ACHN (cell line): ENCODE results near the gene HPSE2.

Experiments
- DNase-seq: peaks from one replicate; pipeline ENCODE4 v3.0.0-alpha.2; 2015
- in situ Hi-C: cut with HindIII; loops from 2 replicates; pipeline ENCODE4 v1.10.0; 2017; ENCODE audit warnings: low sequenced_read_pairs, low pct_ligation_motif_present, low pct_unique_long_range_greater_than_20kb

Gene HPSE2

GRCh38 chr10:98470850-98471249 lies 764.8 kb downstream of the HPSE2 start:
- in situ Hi-C loops: no loop called here
- no peak for DNase-seq

- in situ Hi-C loops: no loop called here
- DNase-seq: no peak
These were observed 766.4 kb downstream of the HPSE2 start for GRCh38 chr10:98469001-98469931.

- in situ Hi-C loops: no loop called here
- DNase-seq: peak; percentile 89
These were observed 767.9 kb downstream of the HPSE2 start for GRCh38 chr10:98467506-98468318.

- in situ Hi-C loops: no loop called here
- no peak for DNase-seq
These were observed 768.7 kb downstream of the HPSE2 start for GRCh38 chr10:98466861-98467505.

GRCh38 chr10:98465866-98466265 lies 769.8 kb downstream of the HPSE2 start:
- no peak for DNase-seq
- in situ Hi-C loops: no loop called here

- in situ Hi-C loops: no loop called here
- DNase-seq: no peak
These were observed 771.5 kb downstream of the HPSE2 start for GRCh38 chr10:98463976-98464754.

GRCh38 chr10:98463016-98463415 lies 772.6 kb downstream of the HPSE2 start:
- in situ Hi-C loops: no loop called here
- DNase-seq: no peak

- in situ Hi-C loops: no loop called here
- no peak for DNase-seq
These were observed 774.2 kb downstream of the HPSE2 start for GRCh38 chr10:98461500-98461842.

GRCh38 chr10:98460837-98461499 lies 774.7 kb downstream of the HPSE2 start:
- peak; percentile 93 for DNase-seq
- in situ Hi-C loops: no loop called here

GRCh38 chr10:98458809-98459784 lies 776.6 kb downstream of the HPSE2 start:
- in situ Hi-C loops: no loop called here

GRCh38 chr10:98457721-98458120 lies 777.9 kb downstream of the HPSE2 start:
- DNase-seq: no peak
- in situ Hi-C loops: no loop called here

More at GRCh38 chr10:98458809-98459784, 776.6 kb downstream of the HPSE2 start:
- DNase-seq: no peak

- in situ Hi-C loops: no loop called here
- no peak for DNase-seq
These were observed 778.8 kb downstream of the HPSE2 start for GRCh38 chr10:98456686-98457482.

- DNase-seq: no peak
- in situ Hi-C loops: no loop called here
These were observed 779.5 kb downstream of the HPSE2 start for GRCh38 chr10:98456043-98456570.

- DNase-seq: no peak
- in situ Hi-C loops: no loop called here
These were observed 781.9 kb downstream of the HPSE2 start for GRCh38 chr10:98453729-98454128.

- no peak for DNase-seq
- in situ Hi-C loops: no loop called here
These were observed 785.0 kb downstream of the HPSE2 start for GRCh38 chr10:98450618-98451017.

GRCh38 chr10:98449287-98449686 lies 786.4 kb downstream of the HPSE2 start:
- in situ Hi-C loops: no loop called here
- DNase-seq: no peak
